ENCODE results near the gene FMNL1. TPM values are rescaled to one million over a fixed set of nuclear protein-coding genes. Genes with fewer than 3 reads are reported as not detected.
"Not testable (repeated sequence)": the region's sequence is repeated elsewhere in the genome, so short reads cannot be mapped to it uniquely, and the experiment has no call there.

The FMNL1 gene
- total and polyA plus RNA-seq, 10 of the 15 experiments (the other 5 are each of a cell fraction or from before 2014, with no cell fraction given), result 3.3 to 108 (median 19.5) TPM

DNA sequence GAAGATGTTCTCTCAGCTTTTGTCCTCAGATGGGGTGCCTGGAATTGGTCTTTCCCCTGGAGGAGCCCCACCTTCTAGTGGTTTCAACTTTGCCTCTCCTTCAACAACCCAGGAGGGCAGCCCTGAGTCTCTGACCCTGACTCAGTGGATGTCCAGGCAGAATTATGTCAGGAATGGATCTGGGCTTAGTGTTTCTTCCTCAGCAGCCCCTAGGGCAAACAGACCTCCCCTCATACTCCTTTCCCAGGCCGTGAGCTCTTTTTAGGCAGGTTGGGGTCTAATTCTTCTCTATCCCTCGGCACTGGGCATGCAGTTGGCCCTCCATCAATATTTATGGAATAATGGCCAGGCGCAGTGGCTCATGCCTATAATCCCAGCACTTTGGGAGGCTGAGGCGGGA, 20.2 kb upstream of the FMNL1 start:
- Histone ChIP-seq H3K27ac (ENCODE audit: control insufficient read depth, insufficient read depth) (no peak overlapping the region), H3K4me1 (ENCODE audit: control insufficient read depth, insufficient read depth, low read length) (peaks cover 8% of the 10 kb centered on the region), H2AFZ (ENCODE audit: control insufficient read depth, low read depth, low read length) (no peak overlapping the region), H4K20me1 (ENCODE audit: control insufficient read depth, insufficient read depth) (no peaks in the 10 kb centered on the region), H3K9ac (ENCODE audit: control insufficient read depth, insufficient read depth, low read length) (no peak overlapping the region), H3K79me2 (ENCODE audit: control insufficient read depth, insufficient read depth, low read length) (no peaks in the 10 kb centered on the region), H3K4me3 (no peak overlapping the region), H3K36me3 (ENCODE audit: control insufficient read depth in 2 of 2, insufficient read depth in 2 of 2, low read length in 1 of 2) (no peaks in the 10 kb centered on the region), H3K27me3 (replicated peaks in 1 of 2; ENCODE audit: control insufficient read depth in 2 of 2, insufficient read depth in 2 of 2, low read length in 1 of 2) (no peaks in the 10 kb centered on the region), H3K4me2 (ENCODE audit: control insufficient read depth, insufficient read depth) (no peak overlapping the region), H3K9me3 (replicated peaks; ENCODE audit: control insufficient read depth, insufficient read depth, low read length) (no peaks in the 10 kb centered on the region)
- ChIA-PET CTCF (interaction anchor here (0.7 to 12.8 kb wide), 8 partner anchors 11 to 280 kb away, joined by 3 to 291 read pairs (median 3); partner anchors contain the start of genes ACBD4, HEXIM1 and PLCD3), POLR2A (interaction anchor here (0.5 kb wide), 1 partner anchor 77 kb away, joined by 4 read pairs; no protein-coding TSS in a partner anchor), SMC1A (ENCODE audit: uncharacterized antibody, unreplicated experiment) (interaction anchor here (1.4 to 3.5 kb wide), 2 partner anchors 51 to 66 kb away, joined by 3 to 12 read pairs; partner anchors contain the start of gene ACBD4), RAD21 (ENCODE audit: unreplicated experiment) (interaction anchor here (8.6 kb wide), 1 partner anchor 65 kb away, joined by 108 read pairs; the partner anchor contains the start of gene ACBD4)
- TF ChIP-seq STAT1 (conservative IDR thresholded peaks at IDR 0.05) (no peak), CBX3 (IDR thresholded peaks at IDR 0.05; ENCODE audit: borderline replicate concordance, low read depth) (no peak), MTA2 (IDR thresholded peaks at IDR 0.05; ENCODE audit: low read depth) (no peak)
- intact Hi-C loops (cut with micrococcal nuclease; ENCODE audit: unreplicated experiment), result no loop called here
- no TSS peak for BruUV-seq (replicated peaks)
- ATAC-seq, result no peak
- 78% methylated on average over 4 of the region's 4 CpGs for WGBS (ENCODE audit: insufficient coverage, insufficient replicate concordance, low lambda C conversion rate, missing lambda C conversion rate)
- no peak for DNase-seq (ENCODE audit: low read depth, low spot score)
- in situ Hi-C loops (cut with MboI), result no loop called here
- no peak for FAIRE-seq

DNA sequence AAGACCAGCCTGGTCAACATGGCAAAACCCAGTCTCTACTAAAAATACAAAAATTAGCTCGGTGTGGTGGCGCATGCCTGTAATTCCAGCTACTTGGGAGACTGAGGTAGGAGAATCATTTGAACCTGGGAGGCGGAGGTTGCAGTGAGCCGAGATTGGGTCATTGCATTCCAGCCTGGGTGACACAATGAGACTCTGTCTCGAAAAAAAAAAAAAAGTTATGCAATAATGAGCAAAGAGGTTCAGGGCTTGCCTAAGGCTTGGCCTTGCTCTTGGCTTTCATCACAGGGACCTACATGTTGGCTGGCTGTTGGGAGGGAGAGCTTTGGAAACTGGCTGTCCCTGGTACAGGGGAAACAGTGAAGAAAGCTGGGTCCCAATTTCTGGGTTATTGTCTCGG, 19.8 kb upstream of the FMNL1 start:
- SMC1A ChIA-PET (ENCODE audit: uncharacterized antibody, unreplicated experiment), result interaction anchor here (1.4 to 3.5 kb wide), 2 partner anchors 52 to 67 kb away, joined by 3 to 12 read pairs; partner anchors contain the start of gene ACBD4

More for the DNA sequence above, 19.8 kb upstream of the FMNL1 start:
- in situ Hi-C loops (cut with MboI); H3K4me2 ChIP-seq (ENCODE audit: control insufficient read depth, insufficient read depth); H2AFZ ChIP-seq (ENCODE audit: control insufficient read depth, low read depth, low read length); H3K36me3 ChIP-seq (ENCODE audit: control insufficient read depth in 2 of 2, insufficient read depth in 2 of 2, low read length in 1 of 2); H3K4me3 ChIP-seq; H3K9ac ChIP-seq (ENCODE audit: control insufficient read depth, insufficient read depth, low read length); ATAC-seq; BruUV-seq (replicated peaks); H4K20me1 ChIP-seq (ENCODE audit: control insufficient read depth, insufficient read depth); H3K79me2 ChIP-seq (ENCODE audit: control insufficient read depth, insufficient read depth, low read length); DNase-seq (ENCODE audit: low read depth, low spot score); H3K4me1 ChIP-seq (ENCODE audit: control insufficient read depth, insufficient read depth, low read length); intact Hi-C loops (cut with micrococcal nuclease; ENCODE audit: unreplicated experiment); H3K27ac ChIP-seq (ENCODE audit: control insufficient read depth, insufficient read depth); FAIRE-seq; H3K27me3 ChIP-seq (replicated peaks in 1 of 2; ENCODE audit: control insufficient read depth in 2 of 2, insufficient read depth in 2 of 2, low read length in 1 of 2); H3K9me3 ChIP-seq (replicated peaks; ENCODE audit: control insufficient read depth, insufficient read depth, low read length): not testable (repeated sequence)
- ChIA-PET POLR2A (interaction anchor here (0.7 kb wide), 1 partner anchor 18 kb away, joined by 3 read pairs; no protein-coding TSS in a partner anchor), RAD21 (ENCODE audit: unreplicated experiment) (interaction anchor here (8.6 kb wide), 1 partner anchor 66 kb away, joined by 108 read pairs; the partner anchor contains the start of gene ACBD4), CTCF (interaction anchor here (0.7 to 12.8 kb wide), 7 partner anchors 9 to 172 kb away, joined by 3 to 291 read pairs (median 3); partner anchors contain the start of genes ACBD4, HEXIM1 and PLCD3)
- WGBS (ENCODE audit: insufficient coverage, insufficient replicate concordance, low lambda C conversion rate, missing lambda C conversion rate), result 76% methylated on average over 6 of the region's 6 CpGs
